Lung (tissue), 12 donors: ENCODE results near the gene TTF2. TPM values are rescaled to one million over a fixed set of nuclear protein-coding genes. Genes with fewer than 3 reads are reported as not detected.

Experiments used
- ATAC-seq: fragments of 200-7000 bp; cut with Tn5 transposase; one replicate; pipeline ENCODE4 v1.9.1; 2020; ENCODE audit warnings: moderate number of reproducible peaks; ENCODE audit not compliant: insufficient read depth, low FRiP score
- DNase-seq, 3 donors: peaks; one replicate each; pipeline ENCODE4 v3.0.0-alpha.2; 2013 to 2017
- H3K27ac ChIP-seq, 2 donors: one replicate each; pipeline ENCODE4 v1.5.1; 2013; ENCODE audit warnings: mild to moderate bottlenecking in 2 of 2, moderate library complexity in 2 of 2, control low read depth in 1 of 2, inconsistent platforms in 1 of 2, low read depth in 1 of 2, low read length in 1 of 2
- H3K27me3 ChIP-seq, 3 donors: one replicate each; pipeline ENCODE4 v1.5.1; 2013; ENCODE audit warnings: low read length in 2 of 3; ENCODE audit not compliant: control insufficient read depth in 3 of 3, insufficient read depth in 3 of 3
- H3K36me3 ChIP-seq, 4 donors: one replicate each; pipeline ENCODE4 v1.5.1; 2013; ENCODE audit warnings: low read length in 4 of 4, mild to moderate bottlenecking in 1 of 4, moderate library complexity in 1 of 4; ENCODE audit not compliant: control insufficient read depth in 4 of 4, insufficient read depth in 4 of 4
- H3K4me1 ChIP-seq, 5 donors: one replicate each; pipeline ENCODE4 v1.5.1; 2013; ENCODE audit warnings: low read length in 5 of 5, mild to moderate bottlenecking in 2 of 5, moderate library complexity in 1 of 5; ENCODE audit not compliant: control insufficient read depth in 5 of 5, insufficient read depth in 5 of 5
- H3K4me3 ChIP-seq: one replicate; pipeline ENCODE4 v1.5.1; 2013; ENCODE audit warnings: mild to moderate bottlenecking, control low read depth, moderate library complexity
- H3K9ac ChIP-seq, 2 donors: one replicate each; pipeline ENCODE4 v1.5.1; 2013; ENCODE audit warnings: low read length in 2 of 2, control low read depth in 1 of 2; ENCODE audit not compliant: insufficient read depth in 1 of 2
- H3K9me3 ChIP-seq, 4 donors: one replicate each; pipeline ENCODE4 v1.5.1; 2013; ENCODE audit warnings: low read length in 3 of 4, mild to moderate bottlenecking in 1 of 4, moderate library complexity in 1 of 4; ENCODE audit not compliant: control insufficient read depth in 4 of 4, insufficient read depth in 3 of 4
- CTCF ChIP-seq: IDR thresholded peaks from 2 replicates; pipeline ENCODE4 v1.5.1; 2012; ENCODE audit warnings: mild to moderate bottlenecking; ENCODE audit errors: control extremely low read depth, extremely low read depth
- WGBS, 2 donors: extraction: QIAGEN DNeasy Blood & Tissue Kit; methylation state at CpG; one replicate each; pipeline ENCODE4 v1.1.7; 2013; 5-methylcytosine and 5-hydroxymethylcytosine counted together
- polyA plus RNA-seq, 2 donors: library from polyadenylated mRNA; stranded (reverse); fragments of 200-250 nt; gene quantifications; one replicate each; pipeline ENCODE4 v1.2.1, GENCODE V29; 2013
- total RNA-seq, 2 donors: library from RNA; depleted of rRNA in 1 of 2; stranded (reverse); fragments of >200 nt in 1 of 2; gene quantifications; one replicate each; pipeline ENCODE4 v1.2.1, GENCODE V29; 2014 to 2021
- donor health status: control.
- donor health status: control.
- donor health status: Bipolar disorder and iron deficiency.
- donor health status: healthy.
- donor health status: DM: yes; HTN: yes; CAD: no.

Gene TTF2
- total and polyA plus RNA-seq, 4 donors, result 3.9 to 21.0 (median 11.6) TPM

- ATAC-seq, result no peak
- WGBS, 2 donors, result 79 to 82% methylated on average over 6 of the region's 6 CpGs
Observed at GRCh38 chr1:117084231-117084630, 24.1 kb downstream of the TTF2 start.

GRCh38 chr1:117087686-117088085 lies 27.6 kb downstream of the TTF2 start:
- DNase-seq (no peak), ATAC-seq (no peak)
- Histone ChIP-seq H3K4me1 (peaks cover 0 to 3% (median 0%) of the 10 kb centered on the region in 5 donors), H3K9me3 (no peaks in the 10 kb centered on the region), H3K9ac (no peak overlapping the region), H3K27ac (no peak overlapping the region), H3K27me3 (no peaks in the 10 kb centered on the region), H3K4me3 (no peak overlapping the region), H3K36me3 (peaks cover 0 to 6% (median 1%) of the 10 kb centered on the region in 4 donors)
- WGBS, 2 donors, result 86 to 88% methylated on average over 6 of the region's 6 CpGs
- TF ChIP-seq CTCF, result no peak

More at GRCh38 chr1:117084231-117084630, 24.1 kb downstream of the TTF2 start:
- Histone ChIP-seq H3K9ac (no peak overlapping the region), H3K4me3 (no peak overlapping the region), H3K27ac (no peak overlapping the region), H3K36me3 (peaks cover 2 to 7% (median 4%) of the 10 kb centered on the region in 4 donors), H3K4me1 (no peaks in the 10 kb centered on the region), H3K27me3 (no peaks in the 10 kb centered on the region), H3K9me3 (no peaks in the 10 kb centered on the region)
- no peak for DNase-seq
- TF ChIP-seq CTCF, result no peak

- 94 to 95% methylated on average over 2 of the region's 2 CpGs for WGBS, 2 donors
- H3K9ac ChIP-seq, result no peak overlapping the region
- ATAC-seq (no peak), DNase-seq (no peak)
- peaks cover 0 to 8% (median 2%) of the 10 kb centered on the region in 4 donors for H3K36me3 ChIP-seq
- no peaks in the 10 kb centered on the region for H3K9me3 ChIP-seq
- no peaks in the 10 kb centered on the region for H3K27me3 ChIP-seq
- H3K4me3 ChIP-seq, result no peak overlapping the region
- H3K27ac ChIP-seq, result no peak overlapping the region
- H3K4me1 ChIP-seq, result peaks cover 0 to 12% (median 2%) of the 10 kb centered on the region in 5 donors
- no peak for TF ChIP-seq CTCF
Observed at GRCh38 chr1:117089996-117090395, 29.9 kb downstream of the TTF2 start.

- Histone ChIP-seq H3K4me1 (peaks cover 0 to 12% (median 2%) of the 10 kb centered on the region in 5 donors), H3K9me3 (no peaks in the 10 kb centered on the region), H3K27ac (peak overlapping the region in 1 of 2 donors; percentile 12), H3K4me3 (no peak overlapping the region), H3K36me3 (peaks cover under 1 to 11% (median 4%) of the 10 kb centered on the region in 4 donors), H3K27me3 (no peaks in the 10 kb centered on the region), H3K9ac (no peak overlapping the region)
- no peak for ATAC-seq
- DNase-seq, result no peak
- WGBS, 2 donors, result 83 to 86% methylated on average over 5 of the region's 5 CpGs
- TF ChIP-seq CTCF, result no peak
Observed at GRCh38 chr1:117092594-117092993, 32.5 kb downstream of the TTF2 start.
